ENCODE data around the gene FRMD4A.

FRMD4A gene

GRCh38 chr10:13624630-13625029 is 706.1 kb downstream of the FRMD4A start:
- DNase-seq (ENCODE audit: low read depth in 2 of 2) = no peak

- no peak for DNase-seq (ENCODE audit: low read depth in 2 of 2)
These were observed 708.8 kb downstream of the FRMD4A start for GRCh38 chr10:13621931-13622330.

- DNase-seq (ENCODE audit: low read depth in 2 of 2) = no peak
These were observed 713.6 kb downstream of the FRMD4A start for GRCh38 chr10:13617116-13617515.

GRCh38 chr10:13615650-13616300 is 714.9 kb downstream of the FRMD4A start:
- no peak for DNase-seq (ENCODE audit: low read depth in 2 of 2)

- DNase-seq (ENCODE audit: low read depth in 2 of 2) = no peak
These were observed 716.0 kb downstream of the FRMD4A start for GRCh38 chr10:13614530-13615332.

GRCh38 chr10:13613519-13613918 is 717.2 kb downstream of the FRMD4A start:
- DNase-seq (ENCODE audit: low read depth in 2 of 2) = no peak

GRCh38 chr10:13612654-13613373 is 717.9 kb downstream of the FRMD4A start:
- DNase-seq (ENCODE audit: low read depth in 2 of 2) = no peak

GRCh38 chr10:13608246-13608853 is 722.4 kb downstream of the FRMD4A start:
- DNase-seq (ENCODE audit: low read depth in 2 of 2) = no peak

GRCh38 chr10:13604357-13605040 is 726.2 kb downstream of the FRMD4A start:
- no peak for DNase-seq (ENCODE audit: low read depth in 2 of 2)

- DNase-seq (ENCODE audit: low read depth in 2 of 2) = no peak
These were observed 732.8 kb downstream of the FRMD4A start for GRCh38 chr10:13597909-13598308.

GRCh38 chr10:13594641-13595040 is 736.1 kb downstream of the FRMD4A start:
- DNase-seq (ENCODE audit: low read depth in 2 of 2) = no peak

Data from stimulated activated CD8-positive, alpha-beta memory T cell treated with anti-CD3 and anti-CD28 coated beads, Interleukin-7, amount 100 ng/mL, for 1 hour (primary cell).